ENCODE data around the gene KLHL29. TPM values are rescaled to one million over a fixed set of nuclear protein-coding genes. Genes with fewer than 3 reads are reported as not detected.
"Not testable (repeated sequence)": the region's sequence is repeated elsewhere in the genome, so short reads cannot be mapped to it uniquely, and the experiment has no call there.

The KLHL29 gene
- total RNA-seq, 1 donor from 2014 or later, result 5.0 TPM

- no peak for FAIRE-seq
- Histone ChIP-seq H3K27me3 (ENCODE audit: control insufficient read depth, insufficient read depth, low read length) (no peaks in the 10 kb centered on the region), H3K4me3 (ENCODE audit: low read depth, low read length) (no peak overlapping the region), H3K36me3 (ENCODE audit: control insufficient read depth, insufficient read depth, low read length) (peaks cover 2% of the 10 kb centered on the region)
- TF ChIP-seq CTCF (IDR thresholded peaks at IDR 0.05; ENCODE audit: insufficient read depth, low read length, severe bottlenecking), result no peak
- DNase-seq (ENCODE audit: low read depth), result no peak
Observed at GRCh38 chr2:23719716-23720115, 334.7 kb downstream of the KLHL29 start.

- H3K27me3 ChIP-seq (ENCODE audit: control insufficient read depth, insufficient read depth, low read length), result no peaks in the 10 kb centered on the region
- TF ChIP-seq CTCF (IDR thresholded peaks at IDR 0.05; ENCODE audit: insufficient read depth, low read length, severe bottlenecking), result no peak
- FAIRE-seq (no peak), DNase-seq (ENCODE audit: low read depth) (no peak)
- H3K36me3 ChIP-seq (ENCODE audit: control insufficient read depth, insufficient read depth, low read length), result peaks cover 2% of the 10 kb centered on the region
- no peak overlapping the region for H3K4me3 ChIP-seq (ENCODE audit: low read depth, low read length)
Observed at GRCh38 chr2:23720705-23721453, 335.9 kb downstream of the KLHL29 start.

GRCh38 chr2:23721454-23721826, 336.5 kb downstream of the KLHL29 start:
- H3K27me3 ChIP-seq (ENCODE audit: control insufficient read depth, insufficient read depth, low read length), result no peaks in the 10 kb centered on the region
- peaks cover 2% of the 10 kb centered on the region for H3K36me3 ChIP-seq (ENCODE audit: control insufficient read depth, insufficient read depth, low read length)
- no peak for TF ChIP-seq CTCF (IDR thresholded peaks at IDR 0.05; ENCODE audit: insufficient read depth, low read length, severe bottlenecking)
- peak; percentile 62 for FAIRE-seq
- H3K4me3 ChIP-seq (ENCODE audit: low read depth, low read length), result no peak overlapping the region
- DNase-seq (ENCODE audit: low read depth), result no peak

GRCh38 chr2:23722255-23722654, 337.3 kb downstream of the KLHL29 start:
- peaks cover 2% of the 10 kb centered on the region for H3K36me3 ChIP-seq (ENCODE audit: control insufficient read depth, insufficient read depth, low read length)
- no peaks in the 10 kb centered on the region for H3K27me3 ChIP-seq (ENCODE audit: control insufficient read depth, insufficient read depth, low read length)
- DNase-seq (ENCODE audit: low read depth) (no peak), FAIRE-seq (no peak)
- TF ChIP-seq CTCF (IDR thresholded peaks at IDR 0.05; ENCODE audit: insufficient read depth, low read length, severe bottlenecking), result no peak
- no peak overlapping the region for H3K4me3 ChIP-seq (ENCODE audit: low read depth, low read length)

GRCh38 chr2:23723029-23723428, 338.1 kb downstream of the KLHL29 start:
- not testable (repeated sequence) for H3K36me3 ChIP-seq (ENCODE audit: control insufficient read depth, insufficient read depth, low read length); H3K27me3 ChIP-seq (ENCODE audit: control insufficient read depth, insufficient read depth, low read length); H3K4me3 ChIP-seq (ENCODE audit: low read depth, low read length); FAIRE-seq
- DNase-seq (ENCODE audit: low read depth), result peak; percentile 74

GRCh38 chr2:23734416-23734815, 349.4 kb downstream of the KLHL29 start:
- TF ChIP-seq CTCF (IDR thresholded peaks at IDR 0.05; ENCODE audit: insufficient read depth, low read length, severe bottlenecking), result no peak
- no peak for FAIRE-seq

GRCh38 chr2:23736783-23737182, 351.8 kb downstream of the KLHL29 start:
- not testable (repeated sequence) for H3K36me3 ChIP-seq (ENCODE audit: control insufficient read depth, insufficient read depth, low read length); H3K4me3 ChIP-seq (ENCODE audit: low read depth, low read length); FAIRE-seq; H3K27me3 ChIP-seq (ENCODE audit: control insufficient read depth, insufficient read depth, low read length); DNase-seq (ENCODE audit: low read depth)

More at GRCh38 chr2:23734416-23734815, 349.4 kb downstream of the KLHL29 start:
- H3K4me3 ChIP-seq (ENCODE audit: low read depth, low read length), result no peak overlapping the region
- H3K36me3 ChIP-seq (ENCODE audit: control insufficient read depth, insufficient read depth, low read length), result no peaks in the 10 kb centered on the region
- no peak for DNase-seq (ENCODE audit: low read depth)
- no peaks in the 10 kb centered on the region for H3K27me3 ChIP-seq (ENCODE audit: control insufficient read depth, insufficient read depth, low read length)
